Lower lobe of right lung (tissue), 2 donors: ENCODE data around the gene TBX3. TPM values are rescaled to one million over a fixed set of nuclear protein-coding genes. Genes with fewer than 3 reads are reported as not detected.

Source experiments
- ATAC-seq, 2 donors: fragments of 200-7000 bp; cut with Tn5 transposase; one replicate each; pipeline ENCODE4 v1.9.1; 2020 to 2022; ENCODE audit warnings: mild to moderate bottlenecking in 2 of 2, moderate library complexity in 2 of 2
- DNase-seq: peaks from one replicate; pipeline ENCODE4 v3.0.0-alpha.2; 2020
- H3K27ac ChIP-seq: fragments of 200-600 bp; one replicate; pipeline ENCODE4 v1.8.0; 2022
- H3K27me3 ChIP-seq: fragments of 200-600 bp; one replicate; pipeline ENCODE4 v1.8.0; 2022; ENCODE audit warnings: low read depth
- H3K36me3 ChIP-seq: fragments of 200-600 bp; one replicate; pipeline ENCODE4 v1.8.0; 2022; ENCODE audit warnings: mild to moderate bottlenecking
- H3K4me1 ChIP-seq: fragments of 200-600 bp; one replicate; pipeline ENCODE4 v1.8.0; 2022
- H3K4me3 ChIP-seq: fragments of 200-600 bp; one replicate; pipeline ENCODE4 v1.8.0; 2022; ENCODE audit warnings: mild to moderate bottlenecking
- H3K9me3 ChIP-seq: fragments of 200-600 bp; one replicate; pipeline ENCODE4 v1.8.0; 2022
- CTCF ChIP-seq: fragments of 200-600 bp; IDR thresholded peaks from one replicate; pipeline ENCODE4 v1.8.0; 2022; ENCODE audit warnings: antibody characterized with exemption, mild to moderate bottlenecking
- intact Hi-C: fragments of 100-400 bp; cut with DNase I; formaldehyde crosslinking; loops from one replicate; pipeline ENCODE4 v1.11.0; 2022
- total RNA-seq: library from RNA; stranded (reverse); fragmentation: NEBNext Ultra II Directional; extraction: Animal tissue kit (Norgen Biotek cat#: 25700); gene quantifications from one replicate; pipeline ENCODE4 v1.2.1, GENCODE V29; 2021
- donor health status: DM: no; HTN: yes; CAD: no; lungs with severe emphysema.

TBX3 gene
- total RNA-seq, 1 donor from 2014 or later: 50.9 TPM

- H3K27me3 ChIP-seq: peaks cover 88% of the 10 kb centered on the region
- intact Hi-C loops: no loop called here
- H3K9me3 ChIP-seq: no peaks in the 10 kb centered on the region
- H3K4me3 ChIP-seq: no peak overlapping the region
- no peaks in the 10 kb centered on the region for H3K36me3 ChIP-seq
- ATAC-seq (no peak), DNase-seq (no peak)
- no peak overlapping the region for H3K27ac ChIP-seq
- TF ChIP-seq CTCF: no peak
- peaks cover 9% of the 10 kb centered on the region for H3K4me1 ChIP-seq
These were observed 3.0 kb upstream of the TBX3 start for GRCh38 chr12:114686773-114687500.

GRCh38 chr12:114686426-114686772, 2.4 kb upstream of the TBX3 start:
- ATAC-seq: no peak
- Histone ChIP-seq H3K36me3 (no peaks in the 10 kb centered on the region), H3K4me3 (no peak overlapping the region), H3K4me1 (peaks cover 9% of the 10 kb centered on the region), H3K27me3 (peaks cover 90% of the 10 kb centered on the region), H3K27ac (no peak overlapping the region), H3K9me3 (no peaks in the 10 kb centered on the region)
- intact Hi-C loops: no loop called here
- no peak for DNase-seq
- TF ChIP-seq CTCF: no peak

- Histone ChIP-seq H3K27ac (peak overlapping the region; percentile 90), H3K9me3 (no peaks in the 10 kb centered on the region), H3K27me3 (peaks cover 87% of the 10 kb centered on the region), H3K4me3 (no peak overlapping the region), H3K4me1 (peaks cover 9% of the 10 kb centered on the region), H3K36me3 (no peaks in the 10 kb centered on the region)
- no peak for DNase-seq
- no peak for ATAC-seq
- intact Hi-C loops: no loop called here
- no peak for TF ChIP-seq CTCF
These were observed 1.9 kb upstream of the TBX3 start for GRCh38 chr12:114685869-114686268.

- TF ChIP-seq CTCF: no peak
- Histone ChIP-seq H3K9me3 (no peaks in the 10 kb centered on the region), H3K27me3 (peaks cover 82% of the 10 kb centered on the region), H3K4me1 (peaks cover 9% of the 10 kb centered on the region), H3K36me3 (no peaks in the 10 kb centered on the region), H3K4me3 (peak overlapping the region; percentile 66), H3K27ac (peak overlapping the region; percentile 90)
- no peak for ATAC-seq
- intact Hi-C loops: no loop called here
- DNase-seq: no peak
These were observed 1.4 kb upstream of the TBX3 start for GRCh38 chr12:114685320-114685781.

GRCh38 chr12:114684870-114685273, 897 bp upstream of the TBX3 start:
- Histone ChIP-seq H3K9me3 (no peaks in the 10 kb centered on the region), H3K27ac (peak overlapping the region; percentile 90), H3K4me3 (peak overlapping the region; percentile 66), H3K27me3 (peaks cover 79% of the 10 kb centered on the region), H3K4me1 (peaks cover 9% of the 10 kb centered on the region), H3K36me3 (no peaks in the 10 kb centered on the region)
- DNase-seq (no peak), ATAC-seq (no peak)
- intact Hi-C loops: no loop called here
- TF ChIP-seq CTCF: no peak
